RKO (cell line): ENCODE results near the gene PAQR8.

Source experiments
- DNase-seq: peaks from one replicate; pipeline ENCODE4 v3.0.0-alpha.2; 2016; ENCODE audit warnings: low spot score

Gene PAQR8

GRCh38 chr6:52351879-52352238 is 10.1 kb upstream of the PAQR8 start:
- no peak for DNase-seq

- DNase-seq, result peak; percentile 93
Observed at GRCh38 chr6:52352239-52353018, 9.5 kb upstream of the PAQR8 start.

GRCh38 chr6:52356017-52356416 is 5.9 kb upstream of the PAQR8 start:
- DNase-seq, result no peak

- DNase-seq, result no peak
Observed at GRCh38 chr6:52359403-52359802, 2.5 kb upstream of the PAQR8 start.

- no peak for DNase-seq
Observed at GRCh38 chr6:52360028-52360427, 1.9 kb upstream of the PAQR8 start.

- no peak for DNase-seq
Observed at GRCh38 chr6:52360601-52361413, 1.1 kb upstream of the PAQR8 start.

GRCh38 chr6:52361414-52361944 is 472 bp upstream of the PAQR8 start:
- no peak for DNase-seq

GRCh38 chr6:52362443-52363227 is 684 bp downstream of the PAQR8 start:
- DNase-seq, result peak; percentile 52

- DNase-seq, result no peak
Observed at GRCh38 chr6:52363228-52363867, 1.4 kb downstream of the PAQR8 start.

GRCh38 chr6:52364480-52365166 is 2.7 kb downstream of the PAQR8 start:
- DNase-seq, result no peak

GRCh38 chr6:52365317-52365716 is 3.4 kb downstream of the PAQR8 start:
- DNase-seq, result no peak

- no peak for DNase-seq
Observed at GRCh38 chr6:52365866-52366540, 4.1 kb downstream of the PAQR8 start.

GRCh38 chr6:52368002-52368401 is 6.1 kb downstream of the PAQR8 start:
- DNase-seq, result no peak

GRCh38 chr6:52369234-52369633 is 7.3 kb downstream of the PAQR8 start:
- DNase-seq, result no peak

GRCh38 chr6:52371656-52372191 is 9.8 kb downstream of the PAQR8 start:
- no peak for DNase-seq

- no peak for DNase-seq
Observed at GRCh38 chr6:52373151-52373690, 11.3 kb downstream of the PAQR8 start.

- DNase-seq, result no peak
Observed at GRCh38 chr6:52374247-52374646, 12.3 kb downstream of the PAQR8 start.

- no peak for DNase-seq
Observed at GRCh38 chr6:52375780-52376556, 14.0 kb downstream of the PAQR8 start.

GRCh38 chr6:52376763-52377162 is 14.8 kb downstream of the PAQR8 start:
- no peak for DNase-seq
